OCI-LY3 (cell line): ENCODE results near the gene PRPSAP1.
A peak's percentile ranks its signal among the peaks of the same experiment; 100 is the strongest.

Source experiments
- H2AFZ ChIP-seq: fragments of 200-600, 300-600 bp; shearing (Covaris generic); 2 replicates; pipeline ENCODE4 v1.6.0; 2014; ENCODE audit warnings: antibody characterized with exemption, low read depth, low read length
- H3K27ac ChIP-seq: fragments of 200-600, 300-600 bp; sonication (generic); 2 replicates; pipeline ENCODE4 v1.5.1; 2014; ENCODE audit warnings: mild to moderate bottlenecking, low read length, moderate library complexity, mixed read lengths
- H3K27me3 ChIP-seq: fragments of 200-600, 300-600 bp; sonication (generic); 2 replicates; pipeline ENCODE4 v1.6.1; 2014; ENCODE audit warnings: low read depth, low read length, mixed read lengths
- H3K36me3 ChIP-seq: fragments of 200-600, 300-600 bp; sonication (generic); replicated peaks from 2 replicates; pipeline ENCODE3; 2014; ENCODE audit warnings: low read depth, low read length, mixed read lengths
- H3K4me1 ChIP-seq: fragments of 300-600, 200-600 bp; sonication (generic); 2 replicates; pipeline ENCODE4 v1.6.1; 2014; ENCODE audit warnings: low read length, mixed read lengths
- H3K4me2 ChIP-seq: fragments of 200-600, 300-600 bp; sonication (generic); 2 replicates; pipeline ENCODE4 v1.6.1; 2014; ENCODE audit warnings: low read length, mixed read lengths
- H3K4me3 ChIP-seq: fragments of 300-600, 200-600 bp; sonication (generic); 2 replicates; pipeline ENCODE4 v1.5.1; 2014; ENCODE audit warnings: antibody characterized with exemption, mild to moderate bottlenecking, low read length, moderate library complexity
- H3K79me2 ChIP-seq: fragments of 300-600, 200-600 bp; shearing (Covaris generic); 2 replicates; pipeline ENCODE4 v1.6.1; 2014; ENCODE audit warnings: mild to moderate bottlenecking, low read length, mixed read lengths
- H3K9ac ChIP-seq: fragments of 300-600, 200-600 bp; shearing (Covaris generic); 2 replicates; pipeline ENCODE4 v1.6.0; 2014; ENCODE audit warnings: mild to moderate bottlenecking, low read length, moderate library complexity
- H3K9me3 ChIP-seq: fragments of 200-600, 300-600 bp; shearing (Covaris generic); 2 replicates; pipeline ENCODE4 v1.6.1; 2014; ENCODE audit warnings: low read length, mixed read lengths; ENCODE audit not compliant: insufficient read depth
- H4K20me1 ChIP-seq: fragments of 200-600, 300-600 bp; sonication (generic); 2 replicates; pipeline ENCODE4 v1.6.1; 2016; ENCODE audit warnings: low read length, mixed read lengths; ENCODE audit not compliant: insufficient read depth
- CTCF ChIP-seq: fragments of 200-600, 300-600 bp; sonication (generic); IDR thresholded peaks from 2 replicates; pipeline ENCODE4 v1.5.1; 2014; ENCODE audit warnings: antibody characterized with exemption, low read length, low read depth
- EZH2phosphoT487 ChIP-seq: fragments of 200-600 bp; shearing (Covaris generic); IDR thresholded peaks from 2 replicates; pipeline ENCODE4 v1.6.1; 2018; ENCODE audit warnings: antibody characterized with exemption, mixed run types, low read depth

The PRPSAP1 gene

DNA sequence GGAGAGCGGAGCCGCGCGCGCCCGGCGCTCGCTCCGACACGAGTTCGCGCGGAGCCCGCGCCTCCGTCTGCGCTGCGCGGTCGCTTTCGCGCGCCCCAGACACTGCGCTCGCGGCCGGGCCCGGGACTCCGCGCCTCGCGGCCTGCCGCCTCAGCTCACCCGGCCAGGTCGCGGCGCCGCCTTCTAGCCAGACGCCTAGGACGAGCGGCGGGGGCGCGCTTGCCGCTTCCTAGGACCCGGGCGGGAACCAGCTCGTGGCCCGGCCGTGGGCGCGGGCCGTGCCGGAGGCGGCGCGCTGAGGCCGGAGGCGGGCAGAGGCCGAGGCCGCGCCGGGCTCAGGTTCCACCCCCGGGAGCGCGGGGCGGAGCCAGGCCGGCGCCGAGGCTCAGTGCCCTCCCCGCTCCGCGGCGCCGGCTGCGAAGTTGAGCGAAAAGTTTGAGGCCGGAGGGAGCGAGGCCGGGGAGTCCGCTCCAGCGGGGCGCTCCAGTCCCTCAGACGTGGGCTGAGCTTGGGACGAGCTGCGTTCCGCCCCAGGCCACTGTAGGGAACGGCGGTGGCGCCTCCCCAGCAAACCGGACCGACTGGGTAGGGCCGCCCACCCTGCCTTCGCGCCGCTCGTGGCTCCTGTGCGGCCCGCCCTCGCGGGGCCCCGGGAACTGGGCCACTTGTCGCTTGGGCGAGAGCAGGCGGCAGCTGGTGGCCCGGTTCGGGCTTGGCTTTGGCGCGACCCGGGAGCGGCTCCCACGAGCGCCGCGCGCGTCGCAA, 30.7 kb upstream of the PRPSAP1 start, which contains the start of gene SPHK1:
Gene SPHK1, plus strand, starts transcription at position 388 of the 765 bp plus-strand sequence. CDS start 1,036 bp downstream, outside the sequence.
- Histone ChIP-seq H2AFZ (no peak within 1 kb of the TSS), H3K36me3 (peaks cover 3% of the 10 kb centered on the region), H3K27me3 (no peaks in the 10 kb centered on the region), H3K4me1 (no peaks in the 10 kb centered on the region), H3K9ac (no peak within 1 kb of the TSS), H3K9me3 (no peaks in the 10 kb centered on the region), H3K79me2 (no peaks in the 10 kb centered on the region), H4K20me1 (no peaks in the 10 kb centered on the region), H3K27ac (no peak within 1 kb of the TSS), H3K4me2 (peak within 1 kb of the TSS; percentile 47), H3K4me3 (peak within 1 kb of the TSS; percentile 61)
- TF ChIP-seq EZH2phosphoT487 (no peak), CTCF (no peak)

- Histone ChIP-seq H3K36me3 (no peaks in the 10 kb centered on the region), H3K79me2 (no peaks in the 10 kb centered on the region), H3K27me3 (no peaks in the 10 kb centered on the region), H3K4me3 (peak overlapping the region; percentile 61), H3K9ac (no peak overlapping the region), H3K4me1 (no peaks in the 10 kb centered on the region), H3K27ac (no peak overlapping the region), H3K9me3 (no peaks in the 10 kb centered on the region), H4K20me1 (no peaks in the 10 kb centered on the region), H2AFZ (no peak overlapping the region), H3K4me2 (peak overlapping the region; percentile 47)
- TF ChIP-seq CTCF (no peak), EZH2phosphoT487 (no peak)
Observed at GRCh38 chr17:76383546-76384221, 30.0 kb upstream of the PRPSAP1 start.

- H3K4me2 ChIP-seq, result peak overlapping the region; percentile 47
Observed at GRCh38 chr17:76382803-76383545, 29.3 kb upstream of the PRPSAP1 start.

More at GRCh38 chr17:76382803-76383545, 29.3 kb upstream of the PRPSAP1 start:
- Histone ChIP-seq H4K20me1 (no peaks in the 10 kb centered on the region), H3K79me2 (no peaks in the 10 kb centered on the region), H3K27ac (no peak overlapping the region), H3K4me1 (no peaks in the 10 kb centered on the region), H3K4me3 (peak overlapping the region; percentile 61), H3K27me3 (no peaks in the 10 kb centered on the region), H3K36me3 (no peaks in the 10 kb centered on the region), H3K9ac (no peak overlapping the region), H3K9me3 (no peaks in the 10 kb centered on the region), H2AFZ (no peak overlapping the region)
- TF ChIP-seq EZH2phosphoT487 (no peak), CTCF (no peak)
